GM23338 (cell line): Measurements from ENCODE around the gene TOM1. TPM values are rescaled to one million over a fixed set of nuclear protein-coding genes. Genes with fewer than 3 reads are reported as not detected.

Experiments used
- ATAC-seq: fragments of 200-7000 bp; cut with Tn5 transposase; 3 replicates; pipeline ENCODE4 v1.9.1; 2020
- DNase-seq: peaks from one replicate; pipeline ENCODE4 v3.0.0-alpha.2; 2015; ENCODE audit warnings: low spot score
- H2AFZ ChIP-seq: fragments of 200-600 bp; sonication (generic); 2 replicates; pipeline ENCODE4 v1.8.0; 2016; ENCODE audit warnings: antibody characterized with exemption, mild to moderate bottlenecking, moderate library complexity
- H3F3A ChIP-seq: fragments of 200-600 bp; sonication (generic); replicated peaks from 2 replicates; pipeline ENCODE4 v1.8.0; 2017; ENCODE audit warnings: antibody characterized with exemption, mixed run types, low read depth
- H3K27ac ChIP-seq: fragments of 200-600 bp; sonication (generic); 2 replicates; pipeline ENCODE4 v1.6.1; 2016; ENCODE audit warnings: low read depth
- H3K27me3 ChIP-seq: fragments of 200-600 bp; sonication (generic); 2 replicates; pipeline ENCODE4 v1.8.0; 2016; ENCODE audit warnings: mild to moderate bottlenecking, mixed run types, moderate library complexity; ENCODE audit not compliant: insufficient read depth
- H3K36me3 ChIP-seq: fragments of 200-600 bp; sonication (generic); 2 replicates; pipeline ENCODE4 v1.8.0; 2016; ENCODE audit warnings: mild to moderate bottlenecking; ENCODE audit not compliant: insufficient read depth
- H3K4me1 ChIP-seq: fragments of 200-600 bp; sonication (generic); 2 replicates; pipeline ENCODE4 v1.8.0; 2016; ENCODE audit warnings: mild to moderate bottlenecking, moderate library complexity; ENCODE audit not compliant: insufficient read depth
- H3K4me2 ChIP-seq: fragments of 200-600 bp; sonication (generic); 2 replicates; pipeline ENCODE4 v1.7.1; 2017; ENCODE audit warnings: mixed run types
- H3K4me3 ChIP-seq: fragments of 200-600 bp; sonication (generic); 2 replicates; pipeline ENCODE4 v1.6.1; 2016; ENCODE audit warnings: mixed run types
- H3K79me2 ChIP-seq: fragments of 200-600 bp; sonication (generic); replicated peaks from 2 replicates; pipeline ENCODE4 v1.8.0; 2017; ENCODE audit warnings: mild to moderate bottlenecking; ENCODE audit not compliant: insufficient read depth
- H3K9me2 ChIP-seq: fragments of 200-600 bp; sonication (generic); 2 replicates; pipeline ENCODE4 v1.8.0; 2017; ENCODE audit not compliant: insufficient read depth
- H4K20me1 ChIP-seq: fragments of 200-600 bp; sonication (generic); replicated peaks from 2 replicates; pipeline ENCODE4 v1.8.0; 2017; ENCODE audit warnings: mild to moderate bottlenecking; ENCODE audit not compliant: insufficient read depth
- H3K27ac Mint-ChIP-seq: 2 replicates; pipeline ENCODE4 v1.8.0; 2020; ENCODE audit warnings: inconsistent platforms, mild to moderate bottlenecking, moderate library complexity, mixed read lengths
- H3K27me3 Mint-ChIP-seq: 3 replicates; pipeline ENCODE4 v1.8.0; 2022; ENCODE audit warnings: low read depth, mild to moderate bottlenecking, moderate library complexity, mixed read lengths, inconsistent platforms; ENCODE audit not compliant: insufficient read depth, poor library complexity
- H3K36me3 Mint-ChIP-seq: 3 replicates; pipeline ENCODE4 v1.8.0; 2021; ENCODE audit warnings: low read depth, mild to moderate bottlenecking, inconsistent platforms, moderate library complexity, mixed read lengths
- H3K4me1 Mint-ChIP-seq: 3 replicates; pipeline ENCODE4 v1.8.0; 2020; ENCODE audit warnings: mild to moderate bottlenecking, inconsistent platforms, mixed read lengths
- H3K4me3 Mint-ChIP-seq: 3 replicates; pipeline ENCODE4 v1.8.0; 2021; ENCODE audit warnings: moderate library complexity, mild to moderate bottlenecking, inconsistent platforms, mixed read lengths
- H3K9me3 Mint-ChIP-seq: 3 replicates; pipeline ENCODE4 v1.8.0; 2020; ENCODE audit warnings: moderate library complexity, mild to moderate bottlenecking, inconsistent platforms, mixed read lengths
- CREB1 ChIP-seq: fragments of 250-450 bp; sonication (Bioruptor Pico); IDR thresholded peaks from 2 replicates; pipeline ENCODE4 v1.5.0; 2020; ENCODE audit warnings: low read depth, mild to moderate bottlenecking, moderate library complexity
- EZH2 ChIP-seq: fragments of 200-600 bp; sonication (generic); IDR thresholded peaks from one replicate; pipeline ENCODE4 v1.8.0; 2017; ENCODE audit warnings: antibody characterized with exemption, mild to moderate bottlenecking, low read depth; ENCODE audit not compliant: unreplicated experiment
- EZH2phosphoT487 ChIP-seq: fragments of 200-600 bp; sonication (generic); IDR thresholded peaks from one replicate; pipeline ENCODE4 v1.8.1; 2018; ENCODE audit warnings: antibody characterized with exemption; ENCODE audit not compliant: unreplicated experiment
- JUNB ChIP-seq: IDR thresholded peaks from one replicate; pipeline ENCODE4 v1.6.1; 2016; ENCODE audit warnings: antibody characterized with exemption; ENCODE audit not compliant: unreplicated experiment
- NANOG ChIP-seq: IDR thresholded peaks from 2 replicates; pipeline ENCODE4 v1.6.1; 2016; ENCODE audit warnings: antibody characterized with exemption, borderline replicate concordance
- POLR2AphosphoS5 ChIP-seq: IDR thresholded peaks from 2 replicates; pipeline ENCODE4 v1.6.1; 2016; ENCODE audit warnings: antibody characterized with exemption, low read depth
- STAT1 ChIP-seq: IDR thresholded peaks from one replicate; pipeline ENCODE4 v1.6.1; 2016; ENCODE audit warnings: antibody characterized with exemption; ENCODE audit not compliant: unreplicated experiment
- ZNF114 ChIP-seq: fragments of 250-450 bp; sonication (Bioruptor Pico); IDR thresholded peaks from 2 replicates; pipeline ENCODE4 v1.5.0; 2020; ENCODE audit warnings: mild to moderate bottlenecking, moderate library complexity
- ZNF331 ChIP-seq: fragments of 250-450 bp; sonication (Bioruptor Pico); IDR thresholded peaks from 2 replicates; pipeline ENCODE4 v1.5.0; 2020; ENCODE audit warnings: low read depth, mild to moderate bottlenecking, moderate library complexity
- polyA plus RNA-seq: library from polyadenylated mRNA; unstranded; fragments of >200 nt; fragmentation: Nextera tagmentation; extraction: Ambion mirVana; gene quantifications from 2 replicates; pipeline ENCODE4 v1.2.1, GENCODE V29; 2016
- total RNA-seq: library from RNA; depleted of rRNA; stranded (reverse); fragments of >200 nt; shearing (Covaris generic); gene quantifications from 2 replicates; pipeline ENCODE4 v1.2.3, GENCODE V29; 2014
- TF ChIP-seq, protein P1 (sequence below): IDR thresholded peaks from one replicate; pipeline ENCODE4 v1.6.1; 2018; ENCODE audit warnings: antibody characterized with exemption; ENCODE audit not compliant: unreplicated experiment
- TF ChIP-seq, protein P2 (sequence below): fragments of 250-450 bp; sonication (Bioruptor Pico); IDR thresholded peaks from 2 replicates; pipeline ENCODE4 v1.5.0; 2020; ENCODE audit warnings: mild to moderate bottlenecking, moderate library complexity
- TF ChIP-seq, protein P3 (sequence below), 2 experiments: fragments of 200-600 bp in 1 of 2; sonication (generic) in 1 of 2; conservative IDR thresholded peaks; 2 replicates each; pipeline versions ENCODE4 v1.5.1 to v1.6.1; 2016 to 2017; ENCODE audit warnings: antibody characterized with exemption in 2 of 2, low read depth in 2 of 2, mild to moderate bottlenecking in 2 of 2, moderate library complexity in 1 of 2
- TF ChIP-seq, protein P4 (sequence below): IDR thresholded peaks from 2 replicates; pipeline ENCODE4 v1.6.1; 2016; ENCODE audit warnings: antibody characterized with exemption

The TOM1 gene
- total and polyA plus RNA-seq, 2 experiments from 2014 or later: 10.9 to 17.8 TPM

DNA sequence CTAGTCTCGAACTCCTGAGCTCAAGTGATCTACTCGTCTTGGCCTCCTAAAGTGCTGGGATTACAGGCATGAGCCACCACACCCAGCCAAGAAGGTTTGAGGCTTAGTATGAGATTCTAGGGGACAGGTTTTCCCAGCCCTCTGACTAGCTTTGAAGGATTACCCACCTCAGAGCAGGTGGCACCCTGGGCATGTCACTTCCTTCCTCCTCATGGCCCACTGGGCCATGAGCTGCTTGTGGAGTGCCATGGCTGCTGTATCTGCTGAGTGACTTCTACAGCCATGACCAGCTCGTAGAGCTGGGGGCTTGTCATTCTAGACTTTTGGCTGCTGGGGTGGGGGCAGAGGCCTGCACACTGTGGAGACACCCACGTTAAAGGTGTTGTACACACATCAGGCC is 25.1 kb downstream of the TOM1 start:
- no peak for ATAC-seq
- no peaks in the 10 kb centered on the region for H3K9me2 ChIP-seq
- H3K4me3 ChIP-seq: no peak overlapping the region
- no peaks in the 10 kb centered on the region for H3F3A ChIP-seq
- H3K4me1 ChIP-seq: no peaks in the 10 kb centered on the region
- Mint-ChIP-seq H3K27me3 (peaks cover 4% of the 10 kb centered on the region), H3K4me3 (no peak overlapping the region), H3K36me3 (peaks cover 10% of the 10 kb centered on the region), H3K4me1 (no peaks in the 10 kb centered on the region), H3K27ac (no peak overlapping the region), H3K9me3 (no peaks in the 10 kb centered on the region)
- no peaks in the 10 kb centered on the region for H4K20me1 ChIP-seq
- H3K79me2 ChIP-seq: no peaks in the 10 kb centered on the region
- H3K27ac ChIP-seq: no peak overlapping the region
- H3K36me3 ChIP-seq: no peaks in the 10 kb centered on the region
- no peak for TF ChIP-seq ZNF331 (CRISPR knock-in tag)
- TF ChIP-seq NANOG: no peak
- no peak for TF ChIP-seq ZNF114 (CRISPR knock-in tag)
- TF ChIP-seq STAT1: no peak
- TF ChIP-seq, protein P1, sequence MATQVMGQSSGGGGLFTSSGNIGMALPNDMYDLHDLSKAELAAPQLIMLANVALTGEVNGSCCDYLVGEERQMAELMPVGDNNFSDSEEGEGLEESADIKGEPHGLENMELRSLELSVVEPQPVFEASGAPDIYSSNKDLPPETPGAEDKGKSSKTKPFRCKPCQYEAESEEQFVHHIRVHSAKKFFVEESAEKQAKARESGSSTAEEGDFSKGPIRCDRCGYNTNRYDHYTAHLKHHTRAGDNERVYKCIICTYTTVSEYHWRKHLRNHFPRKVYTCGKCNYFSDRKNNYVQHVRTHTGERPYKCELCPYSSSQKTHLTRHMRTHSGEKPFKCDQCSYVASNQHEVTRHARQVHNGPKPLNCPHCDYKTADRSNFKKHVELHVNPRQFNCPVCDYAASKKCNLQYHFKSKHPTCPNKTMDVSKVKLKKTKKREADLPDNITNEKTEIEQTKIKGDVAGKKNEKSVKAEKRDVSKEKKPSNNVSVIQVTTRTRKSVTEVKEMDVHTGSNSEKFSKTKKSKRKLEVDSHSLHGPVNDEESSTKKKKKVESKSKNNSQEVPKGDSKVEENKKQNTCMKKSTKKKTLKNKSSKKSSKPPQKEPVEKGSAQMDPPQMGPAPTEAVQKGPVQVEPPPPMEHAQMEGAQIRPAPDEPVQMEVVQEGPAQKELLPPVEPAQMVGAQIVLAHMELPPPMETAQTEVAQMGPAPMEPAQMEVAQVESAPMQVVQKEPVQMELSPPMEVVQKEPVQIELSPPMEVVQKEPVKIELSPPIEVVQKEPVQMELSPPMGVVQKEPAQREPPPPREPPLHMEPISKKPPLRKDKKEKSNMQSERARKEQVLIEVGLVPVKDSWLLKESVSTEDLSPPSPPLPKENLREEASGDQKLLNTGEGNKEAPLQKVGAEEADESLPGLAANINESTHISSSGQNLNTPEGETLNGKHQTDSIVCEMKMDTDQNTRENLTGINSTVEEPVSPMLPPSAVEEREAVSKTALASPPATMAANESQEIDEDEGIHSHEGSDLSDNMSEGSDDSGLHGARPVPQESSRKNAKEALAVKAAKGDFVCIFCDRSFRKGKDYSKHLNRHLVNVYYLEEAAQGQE: no peak
- no peak for TF ChIP-seq EZH2
- TF ChIP-seq, protein P2, sequence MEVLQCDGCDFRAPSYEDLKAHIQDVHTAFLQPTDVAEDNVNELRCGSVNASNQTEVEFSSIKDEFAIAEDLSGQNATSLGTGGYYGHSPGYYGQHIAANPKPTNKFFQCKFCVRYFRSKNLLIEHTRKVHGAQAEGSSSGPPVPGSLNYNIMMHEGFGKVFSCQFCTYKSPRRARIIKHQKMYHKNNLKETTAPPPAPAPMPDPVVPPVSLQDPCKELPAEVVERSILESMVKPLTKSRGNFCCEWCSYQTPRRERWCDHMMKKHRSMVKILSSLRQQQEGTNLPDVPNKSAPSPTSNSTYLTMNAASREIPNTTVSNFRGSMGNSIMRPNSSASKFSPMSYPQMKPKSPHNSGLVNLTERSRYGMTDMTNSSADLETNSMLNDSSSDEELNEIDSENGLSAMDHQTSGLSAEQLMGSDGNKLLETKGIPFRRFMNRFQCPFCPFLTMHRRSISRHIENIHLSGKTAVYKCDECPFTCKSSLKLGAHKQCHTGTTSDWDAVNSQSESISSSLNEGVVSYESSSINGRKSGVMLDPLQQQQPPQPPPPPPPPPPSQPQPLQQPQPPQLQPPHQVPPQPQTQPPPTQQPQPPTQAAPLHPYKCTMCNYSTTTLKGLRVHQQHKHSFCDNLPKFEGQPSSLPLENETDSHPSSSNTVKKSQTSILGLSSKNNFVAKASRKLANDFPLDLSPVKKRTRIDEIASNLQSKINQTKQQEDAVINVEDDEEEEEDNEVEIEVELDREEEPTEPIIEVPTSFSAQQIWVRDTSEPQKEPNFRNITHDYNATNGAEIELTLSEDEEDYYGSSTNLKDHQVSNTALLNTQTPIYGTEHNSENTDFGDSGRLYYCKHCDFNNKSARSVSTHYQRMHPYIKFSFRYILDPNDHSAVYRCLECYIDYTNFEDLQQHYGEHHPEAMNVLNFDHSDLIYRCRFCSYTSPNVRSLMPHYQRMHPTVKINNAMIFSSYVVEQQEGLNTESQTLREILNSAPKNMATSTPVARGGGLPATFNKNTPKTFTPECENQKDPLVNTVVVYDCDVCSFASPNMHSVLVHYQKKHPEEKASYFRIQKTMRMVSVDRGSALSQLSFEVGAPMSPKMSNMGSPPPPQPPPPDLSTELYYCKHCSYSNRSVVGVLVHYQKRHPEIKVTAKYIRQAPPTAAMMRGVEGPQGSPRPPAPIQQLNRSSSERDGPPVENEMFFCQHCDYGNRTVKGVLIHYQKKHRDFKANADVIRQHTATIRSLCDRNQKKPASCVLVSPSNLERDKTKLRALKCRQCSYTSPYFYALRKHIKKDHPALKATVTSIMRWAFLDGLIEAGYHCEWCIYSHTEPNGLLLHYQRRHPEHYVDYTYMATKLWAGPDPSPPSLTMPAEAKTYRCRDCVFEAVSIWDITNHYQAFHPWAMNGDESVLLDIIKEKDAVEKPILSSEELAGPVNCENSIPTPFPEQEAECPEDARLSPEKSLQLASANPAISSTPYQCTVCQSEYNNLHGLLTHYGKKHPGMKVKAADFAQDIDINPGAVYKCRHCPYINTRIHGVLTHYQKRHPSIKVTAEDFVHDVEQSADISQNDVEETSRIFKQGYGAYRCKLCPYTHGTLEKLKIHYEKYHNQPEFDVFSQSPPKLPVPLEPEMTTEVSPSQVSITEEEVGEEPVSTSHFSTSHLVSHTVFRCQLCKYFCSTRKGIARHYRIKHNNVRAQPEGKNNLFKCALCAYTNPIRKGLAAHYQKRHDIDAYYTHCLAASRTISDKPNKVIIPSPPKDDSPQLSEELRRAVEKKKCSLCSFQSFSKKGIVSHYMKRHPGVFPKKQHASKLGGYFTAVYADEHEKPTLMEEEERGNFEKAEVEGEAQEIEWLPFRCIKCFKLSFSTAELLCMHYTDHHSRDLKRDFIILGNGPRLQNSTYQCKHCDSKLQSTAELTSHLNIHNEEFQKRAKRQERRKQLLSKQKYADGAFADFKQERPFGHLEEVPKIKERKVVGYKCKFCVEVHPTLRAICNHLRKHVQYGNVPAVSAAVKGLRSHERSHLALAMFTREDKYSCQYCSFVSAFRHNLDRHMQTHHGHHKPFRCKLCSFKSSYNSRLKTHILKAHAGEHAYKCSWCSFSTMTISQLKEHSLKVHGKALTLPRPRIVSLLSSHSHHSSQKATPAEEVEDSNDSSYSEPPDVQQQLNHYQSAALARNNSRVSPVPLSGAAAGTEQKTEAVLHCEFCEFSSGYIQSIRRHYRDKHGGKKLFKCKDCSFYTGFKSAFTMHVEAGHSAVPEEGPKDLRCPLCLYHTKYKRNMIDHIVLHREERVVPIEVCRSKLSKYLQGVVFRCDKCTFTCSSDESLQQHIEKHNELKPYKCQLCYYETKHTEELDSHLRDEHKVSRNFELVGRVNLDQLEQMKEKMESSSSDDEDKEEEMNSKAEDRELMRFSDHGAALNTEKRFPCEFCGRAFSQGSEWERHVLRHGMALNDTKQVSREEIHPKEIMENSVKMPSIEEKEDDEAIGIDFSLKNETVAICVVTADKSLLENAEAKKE: no peak
- TF ChIP-seq POLR2AphosphoS5: no peak
- TF ChIP-seq, protein P3, sequence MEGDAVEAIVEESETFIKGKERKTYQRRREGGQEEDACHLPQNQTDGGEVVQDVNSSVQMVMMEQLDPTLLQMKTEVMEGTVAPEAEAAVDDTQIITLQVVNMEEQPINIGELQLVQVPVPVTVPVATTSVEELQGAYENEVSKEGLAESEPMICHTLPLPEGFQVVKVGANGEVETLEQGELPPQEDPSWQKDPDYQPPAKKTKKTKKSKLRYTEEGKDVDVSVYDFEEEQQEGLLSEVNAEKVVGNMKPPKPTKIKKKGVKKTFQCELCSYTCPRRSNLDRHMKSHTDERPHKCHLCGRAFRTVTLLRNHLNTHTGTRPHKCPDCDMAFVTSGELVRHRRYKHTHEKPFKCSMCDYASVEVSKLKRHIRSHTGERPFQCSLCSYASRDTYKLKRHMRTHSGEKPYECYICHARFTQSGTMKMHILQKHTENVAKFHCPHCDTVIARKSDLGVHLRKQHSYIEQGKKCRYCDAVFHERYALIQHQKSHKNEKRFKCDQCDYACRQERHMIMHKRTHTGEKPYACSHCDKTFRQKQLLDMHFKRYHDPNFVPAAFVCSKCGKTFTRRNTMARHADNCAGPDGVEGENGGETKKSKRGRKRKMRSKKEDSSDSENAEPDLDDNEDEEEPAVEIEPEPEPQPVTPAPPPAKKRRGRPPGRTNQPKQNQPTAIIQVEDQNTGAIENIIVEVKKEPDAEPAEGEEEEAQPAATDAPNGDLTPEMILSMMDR (conservative IDR thresholded peaks at IDR 0.05; ENCODE audit: low read depth in 2 of 2): no peak
- no peak for TF ChIP-seq EZH2phosphoT487
- TF ChIP-seq JUNB: no peak
- TF ChIP-seq CREB1 (CRISPR knock-in tag): no peak
- TF ChIP-seq, protein P4, sequence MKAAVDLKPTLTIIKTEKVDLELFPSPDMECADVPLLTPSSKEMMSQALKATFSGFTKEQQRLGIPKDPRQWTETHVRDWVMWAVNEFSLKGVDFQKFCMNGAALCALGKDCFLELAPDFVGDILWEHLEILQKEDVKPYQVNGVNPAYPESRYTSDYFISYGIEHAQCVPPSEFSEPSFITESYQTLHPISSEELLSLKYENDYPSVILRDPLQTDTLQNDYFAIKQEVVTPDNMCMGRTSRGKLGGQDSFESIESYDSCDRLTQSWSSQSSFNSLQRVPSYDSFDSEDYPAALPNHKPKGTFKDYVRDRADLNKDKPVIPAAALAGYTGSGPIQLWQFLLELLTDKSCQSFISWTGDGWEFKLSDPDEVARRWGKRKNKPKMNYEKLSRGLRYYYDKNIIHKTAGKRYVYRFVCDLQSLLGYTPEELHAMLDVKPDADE: no peak
- no peaks in the 10 kb centered on the region for H3K27me3 ChIP-seq
- H2AFZ ChIP-seq: no peak overlapping the region
- no peak for DNase-seq
- H3K4me2 ChIP-seq: no peak overlapping the region
